Measurements from ENCODE around the gene MSN.

MSN gene

GRCh38 chrX:65687367-65687766 is 19.9 kb downstream of the MSN start:
- Histone ChIP-seq H3K4me1 (ENCODE audit: insufficient read depth, low read length) (peaks cover 9% of the 10 kb centered on the region; the same call in 1 of the 2 replicates), H3K9me3 (ENCODE audit: control insufficient read depth, insufficient read depth, low read length) (no peaks in the 10 kb centered on the region; the same call in 1 of the 2 replicates), H3K9ac (ENCODE audit: low read depth, low read length) (no peak overlapping the region), H3K36me3 (ENCODE audit: insufficient read depth, low read length) (peaks cover 2% of the 10 kb centered on the region; the same call in 1 of the 2 replicates)

GRCh38 chrX:65688403-65688871 is 21.0 kb downstream of the MSN start:
- no peak overlapping the region for H3K9ac ChIP-seq (ENCODE audit: low read depth, low read length)
- peaks cover 9% of the 10 kb centered on the region; the same call in 1 of the 2 replicates for H3K4me1 ChIP-seq (ENCODE audit: insufficient read depth, low read length)
- peaks cover 2% of the 10 kb centered on the region; the same call in 1 of the 2 replicates for H3K36me3 ChIP-seq (ENCODE audit: insufficient read depth, low read length)
- H3K9me3 ChIP-seq (ENCODE audit: control insufficient read depth, insufficient read depth, low read length), result no peaks in the 10 kb centered on the region; the same call in 1 of the 2 replicates

GRCh38 chrX:65689377-65689776 is 21.9 kb downstream of the MSN start:
- Histone ChIP-seq H3K4me1 (ENCODE audit: insufficient read depth, low read length) (peaks cover 9% of the 10 kb centered on the region; the same call in 1 of the 2 replicates), H3K9ac (ENCODE audit: low read depth, low read length) (no peak overlapping the region), H3K36me3 (ENCODE audit: insufficient read depth, low read length) (peaks cover 2% of the 10 kb centered on the region; the same call in 1 of the 2 replicates), H3K9me3 (ENCODE audit: control insufficient read depth, insufficient read depth, low read length) (no peaks in the 10 kb centered on the region; the same call in 1 of the 2 replicates)

GRCh38 chrX:65690057-65690855 is 22.8 kb downstream of the MSN start:
- H3K36me3 ChIP-seq (ENCODE audit: insufficient read depth, low read length), result peaks cover 2% of the 10 kb centered on the region; the same call in 1 of the 2 replicates
- peaks cover 14% of the 10 kb centered on the region; the same call in 1 of the 2 replicates for H3K4me1 ChIP-seq (ENCODE audit: insufficient read depth, low read length)
- no peak overlapping the region for H3K9ac ChIP-seq (ENCODE audit: low read depth, low read length)
- no peaks in the 10 kb centered on the region; the same call in 1 of the 2 replicates for H3K9me3 ChIP-seq (ENCODE audit: control insufficient read depth, insufficient read depth, low read length)

- Histone ChIP-seq H3K9me3 (ENCODE audit: control insufficient read depth, insufficient read depth, low read length) (no peaks in the 10 kb centered on the region), H3K36me3 (ENCODE audit: insufficient read depth, low read length) (peaks cover 2% of the 10 kb centered on the region), H3K4me1 (ENCODE audit: insufficient read depth, low read length) (peaks cover 37% of the 10 kb centered on the region), H3K9ac (ENCODE audit: low read depth, low read length) (no peak overlapping the region)
Observed at GRCh38 chrX:65695849-65696449, 28.5 kb downstream of the MSN start.

- Histone ChIP-seq H3K9me3 (ENCODE audit: control insufficient read depth, insufficient read depth, low read length) (no peaks in the 10 kb centered on the region), H3K4me1 (ENCODE audit: insufficient read depth, low read length) (peaks cover 37% of the 10 kb centered on the region), H3K9ac (ENCODE audit: low read depth, low read length) (no peak overlapping the region), H3K36me3 (ENCODE audit: insufficient read depth, low read length) (peaks cover 2% of the 10 kb centered on the region)
Observed at GRCh38 chrX:65696613-65697012, 29.2 kb downstream of the MSN start.

- H3K4me1 ChIP-seq (ENCODE audit: insufficient read depth, low read length), result peaks cover 37% of the 10 kb centered on the region
- no peaks in the 10 kb centered on the region; the same call in 1 of the 2 replicates for H3K36me3 ChIP-seq (ENCODE audit: insufficient read depth, low read length)
- H3K9ac ChIP-seq (ENCODE audit: low read depth, low read length), result no peak overlapping the region
- H3K9me3 ChIP-seq (ENCODE audit: control insufficient read depth, insufficient read depth, low read length), result no peaks in the 10 kb centered on the region
Observed at GRCh38 chrX:65697211-65697641, 29.8 kb downstream of the MSN start.

GRCh38 chrX:65697915-65698796 is 30.7 kb downstream of the MSN start:
- no peak overlapping the region; the same call in 1 of the 2 replicates for H3K9ac ChIP-seq (ENCODE audit: low read depth, low read length)
- no peaks in the 10 kb centered on the region; the same call in 1 of the 2 replicates for H3K36me3 ChIP-seq (ENCODE audit: insufficient read depth, low read length)
- H3K9me3 ChIP-seq (ENCODE audit: control insufficient read depth, insufficient read depth, low read length), result no peaks in the 10 kb centered on the region
- peaks cover 37% of the 10 kb centered on the region for H3K4me1 ChIP-seq (ENCODE audit: insufficient read depth, low read length)

- no peaks in the 10 kb centered on the region; the same call in 1 of the 2 replicates for H3K36me3 ChIP-seq (ENCODE audit: insufficient read depth, low read length)
- H3K9ac ChIP-seq (ENCODE audit: low read depth, low read length), result no peak overlapping the region
- no peaks in the 10 kb centered on the region for H3K9me3 ChIP-seq (ENCODE audit: control insufficient read depth, insufficient read depth, low read length)
- H3K4me1 ChIP-seq (ENCODE audit: insufficient read depth, low read length), result peaks cover 37% of the 10 kb centered on the region
Observed at GRCh38 chrX:65702956-65703355, 35.5 kb downstream of the MSN start.

- H3K4me1 ChIP-seq (ENCODE audit: insufficient read depth, low read length), result peaks cover 26% of the 10 kb centered on the region
- H3K9ac ChIP-seq (ENCODE audit: low read depth, low read length), result no peak overlapping the region
- H3K36me3 ChIP-seq (ENCODE audit: insufficient read depth, low read length), result no peaks in the 10 kb centered on the region; the same call in 1 of the 2 replicates
- no peaks in the 10 kb centered on the region for H3K9me3 ChIP-seq (ENCODE audit: control insufficient read depth, insufficient read depth, low read length)
Observed at GRCh38 chrX:65705439-65705838, 38.0 kb downstream of the MSN start.

- Histone ChIP-seq H3K9ac (ENCODE audit: low read depth, low read length) (no peak overlapping the region), H3K4me1 (ENCODE audit: insufficient read depth, low read length) (peaks cover 26% of the 10 kb centered on the region), H3K36me3 (ENCODE audit: insufficient read depth, low read length) (no peaks in the 10 kb centered on the region), H3K9me3 (ENCODE audit: control insufficient read depth, insufficient read depth, low read length) (no peaks in the 10 kb centered on the region)
Observed at GRCh38 chrX:65706041-65706828, 38.8 kb downstream of the MSN start.

GRCh38 chrX:65707151-65707550 is 39.7 kb downstream of the MSN start:
- Histone ChIP-seq H3K36me3 (ENCODE audit: insufficient read depth, low read length) (no peaks in the 10 kb centered on the region), H3K9me3 (ENCODE audit: control insufficient read depth, insufficient read depth, low read length) (no peaks in the 10 kb centered on the region), H3K9ac (ENCODE audit: low read depth, low read length) (no peak overlapping the region), H3K4me1 (ENCODE audit: insufficient read depth, low read length) (peaks cover 26% of the 10 kb centered on the region)

All from ES-I3 (cell line).